ENCODE measurements around the gene BAMBI.

GRCh38 chr10:28687683-28688001 is 10.3 kb downstream of the BAMBI start:
- TF ChIP-seq CTCF (conservative IDR thresholded peaks at IDR 0.05 in 1 of 2, IDR thresholded peaks at IDR 0.05 in 1 of 2; ENCODE audit: extremely low read depth in 1 of 2, insufficient read depth in 1 of 2, low read depth in 1 of 2, low read length in 2 of 2) (no peak), EZH2 (IDR thresholded peaks at IDR 0.05; ENCODE audit: borderline replicate concordance, low read length) (no peak)

All from mammary epithelial cell (primary cell).